Chondrocyte (in vitro differentiated cells): Measurements from ENCODE around the gene LRRC3. TPM values are rescaled to one million over a fixed set of nuclear protein-coding genes. Genes with fewer than 3 reads are reported as not detected.

Experiments used
- DNase-seq: peaks from one replicate; pipeline ENCODE4 v3.0.0; 2021; ENCODE audit warnings: mixed read lengths, low spot score
- H3K27ac Mint-ChIP-seq: one replicate; pipeline ENCODE4 v1.8.0; 2021; ENCODE audit warnings: mild to moderate bottlenecking, moderate library complexity, mixed read lengths; ENCODE audit not compliant: unreplicated experiment
- H3K27me3 Mint-ChIP-seq: 2 replicates; pipeline ENCODE4 v1.8.0; 2021; ENCODE audit warnings: low read depth, mixed read lengths
- H3K36me3 Mint-ChIP-seq: 2 replicates; pipeline ENCODE4 v1.8.0; 2021; ENCODE audit warnings: low read depth, mixed read lengths
- H3K4me1 Mint-ChIP-seq: 2 replicates; pipeline ENCODE4 v1.8.0; 2021; ENCODE audit warnings: low read depth, mild to moderate bottlenecking, mixed read lengths
- H3K4me3 Mint-ChIP-seq: one replicate; pipeline ENCODE4 v1.8.0; 2021; ENCODE audit warnings: mild to moderate bottlenecking, moderate library complexity, mixed read lengths; ENCODE audit not compliant: unreplicated experiment
- H3K9me3 Mint-ChIP-seq: 2 replicates; pipeline ENCODE4 v1.8.0; 2021; ENCODE audit warnings: low read depth, mixed read lengths
- CTCF ChIP-seq: fragments of 200-600 bp; sonication (generic); IDR thresholded peaks from 2 replicates; pipeline ENCODE4 v1.5.0; 2021; ENCODE audit warnings: antibody characterized with exemption, mild to moderate bottlenecking, moderate library complexity
- total RNA-seq: library from RNA; stranded (reverse); gene quantifications from 3 replicates; pipeline ENCODE4 v1.2.1, GENCODE V29; 2021

The LRRC3 gene
- total RNA-seq, 1 donor from 2014 or later = 8.0 TPM

- Mint-ChIP-seq H3K27ac (no peak overlapping the region), H3K27me3 (peaks cover 1% of the 10 kb centered on the region), H3K9me3 (peaks cover 20% of the 10 kb centered on the region), H3K36me3 (peaks cover 19% of the 10 kb centered on the region), H3K4me3 (no peak overlapping the region), H3K4me1 (peaks cover 5% of the 10 kb centered on the region)
- DNase-seq = no peak
- TF ChIP-seq CTCF = peak; percentile 37
These were observed 34.7 kb downstream of the LRRC3 start for GRCh38 chr21:44489962-44490361.

GRCh38 chr21:44490405-44490804, 35.1 kb downstream of the LRRC3 start:
- peaks cover 20% of the 10 kb centered on the region for H3K9me3 Mint-ChIP-seq
- no peak for TF ChIP-seq CTCF
- H3K36me3 Mint-ChIP-seq = peaks cover 19% of the 10 kb centered on the region
- H3K27me3 Mint-ChIP-seq = no peaks in the 10 kb centered on the region
- H3K4me1 Mint-ChIP-seq = peaks cover 3% of the 10 kb centered on the region
- no peak overlapping the region for H3K4me3 Mint-ChIP-seq
- no peak for DNase-seq
- H3K27ac Mint-ChIP-seq = no peak overlapping the region

- DNase-seq = no peak
- Mint-ChIP-seq H3K27ac (no peak overlapping the region), H3K27me3 (no peaks in the 10 kb centered on the region), H3K4me1 (peaks cover 3% of the 10 kb centered on the region), H3K36me3 (peaks cover 19% of the 10 kb centered on the region), H3K9me3 (peaks cover 20% of the 10 kb centered on the region), H3K4me3 (no peak overlapping the region)
- no peak for TF ChIP-seq CTCF
These were observed 35.5 kb downstream of the LRRC3 start for GRCh38 chr21:44490816-44491215.

GRCh38 chr21:44492567-44493385, 37.5 kb downstream of the LRRC3 start:
- no peak for DNase-seq
- Mint-ChIP-seq H3K4me3 (no peak overlapping the region), H3K27me3 (peaks cover 1% of the 10 kb centered on the region), H3K4me1 (peaks cover 3% of the 10 kb centered on the region), H3K36me3 (peaks cover 19% of the 10 kb centered on the region), H3K9me3 (peaks cover 20% of the 10 kb centered on the region), H3K27ac (peak overlapping the region; percentile 12)
- no peak for TF ChIP-seq CTCF

- Mint-ChIP-seq H3K36me3 (peaks cover 19% of the 10 kb centered on the region), H3K9me3 (peaks cover 20% of the 10 kb centered on the region), H3K27ac (no peak overlapping the region), H3K4me3 (no peak overlapping the region), H3K27me3 (peaks cover 1% of the 10 kb centered on the region), H3K4me1 (peaks cover 3% of the 10 kb centered on the region)
- no peak for TF ChIP-seq CTCF
- DNase-seq = no peak
These were observed 39.1 kb downstream of the LRRC3 start for GRCh38 chr21:44494418-44494817.
